GM21390 (cell line): ENCODE data around the gene STK32B.

Experiments used
- ATAC-seq: cut with Tn5 transposase; IDR thresholded peaks from one replicate; pipeline ENCODE4 v1.9.1; 2021; ENCODE audit not compliant: unreplicated experiment

STK32B gene

GRCh38 chr4:5462896-5463295 is 411.6 kb downstream of the STK32B start:
- no peak for ATAC-seq

GRCh38 chr4:5463361-5463760 is 412.1 kb downstream of the STK32B start:
- ATAC-seq: no peak

- ATAC-seq: no peak
Observed at GRCh38 chr4:5463936-5464650, 412.8 kb downstream of the STK32B start.

GRCh38 chr4:5465529-5465928 is 414.2 kb downstream of the STK32B start:
- no peak for ATAC-seq

GRCh38 chr4:5465956-5466355 is 414.7 kb downstream of the STK32B start:
- ATAC-seq: no peak

GRCh38 chr4:5467111-5467510 is 415.8 kb downstream of the STK32B start:
- ATAC-seq: no peak

GRCh38 chr4:5469151-5469775 is 418.0 kb downstream of the STK32B start:
- no peak for ATAC-seq

- ATAC-seq: no peak
Observed at GRCh38 chr4:5469861-5470260, 418.6 kb downstream of the STK32B start.

GRCh38 chr4:5470318-5471198 is 419.3 kb downstream of the STK32B start:
- no peak for ATAC-seq

- ATAC-seq: no peak
Observed at GRCh38 chr4:5471206-5471605, 419.9 kb downstream of the STK32B start.

GRCh38 chr4:5471691-5472090 is 420.4 kb downstream of the STK32B start:
- no peak for ATAC-seq

- ATAC-seq: no peak
Observed at GRCh38 chr4:5472160-5472591, 420.9 kb downstream of the STK32B start.

- no peak for ATAC-seq
Observed at GRCh38 chr4:5473125-5473524, 421.8 kb downstream of the STK32B start.

GRCh38 chr4:5474756-5475155 is 423.5 kb downstream of the STK32B start:
- ATAC-seq: no peak

GRCh38 chr4:5477613-5478012 is 426.3 kb downstream of the STK32B start:
- no peak for ATAC-seq

- ATAC-seq: no peak
Observed at GRCh38 chr4:5478169-5478568, 426.9 kb downstream of the STK32B start.

GRCh38 chr4:5478697-5479096 is 427.4 kb downstream of the STK32B start:
- ATAC-seq: no peak

- no peak for ATAC-seq
Observed at GRCh38 chr4:5479518-5480060, 428.3 kb downstream of the STK32B start.

GRCh38 chr4:5488413-5488812 is 437.1 kb downstream of the STK32B start:
- no peak for ATAC-seq

GRCh38 chr4:5489260-5489659 is 438.0 kb downstream of the STK32B start:
- no peak for ATAC-seq

GRCh38 chr4:5497489-5497888 is 446.2 kb downstream of the STK32B start:
- ATAC-seq: no peak
